Activated naive CD4-positive, alpha-beta T cell treated with anti-CD3 and anti-CD28 coated beads for 36 hours (primary cell): ENCODE data around the gene PEG3. TPM values are rescaled to one million over a fixed set of nuclear protein-coding genes. Genes with fewer than 3 reads are reported as not detected.

Experiments
- CTCF ChIA-PET: fragments of 350-600 bp; sonication (Branson Sonifier 250); formaldehyde crosslinking; loops from one replicate; lab custom pipeline; 2021; ENCODE audit warnings: antibody characterized with exemption; lab: Charles Lee
- DNase-seq: peaks from one replicate; pipeline ENCODE4 v3.0.0-alpha.2; 2020
- H3K27ac Mint-ChIP-seq: one replicate; pipeline ENCODE4 v1.8.0; 2021; ENCODE audit warnings: mild to moderate bottlenecking, mixed read lengths
- H3K27me3 Mint-ChIP-seq: one replicate; pipeline ENCODE4 v1.8.0; 2021; ENCODE audit warnings: low read depth, mixed read lengths
- H3K36me3 Mint-ChIP-seq: one replicate; pipeline ENCODE4 v1.8.0; 2021; ENCODE audit warnings: low read depth, mixed read lengths
- H3K4me1 Mint-ChIP-seq: one replicate; pipeline ENCODE4 v1.8.0; 2021; ENCODE audit warnings: low read depth, mixed read lengths
- H3K4me3 Mint-ChIP-seq: one replicate; pipeline ENCODE4 v1.8.0; 2021; ENCODE audit warnings: mild to moderate bottlenecking, moderate library complexity, mixed read lengths
- H3K9me3 Mint-ChIP-seq: one replicate; pipeline ENCODE4 v1.8.0; 2021; ENCODE audit warnings: mixed read lengths
- intact Hi-C: fragments of 100-400 bp; cut with micrococcal nuclease; formaldehyde crosslinking; loops from one replicate; pipeline ENCODE4 v1.15.1; 2023
- total RNA-seq, 2 experiments: library from RNA; stranded (reverse); gene quantifications; one replicate each; pipeline ENCODE4 v1.2.3, GENCODE V29; 2021

Gene PEG3
- total RNA-seq, 2 experiments from 2014 or later = not detected

DNA sequence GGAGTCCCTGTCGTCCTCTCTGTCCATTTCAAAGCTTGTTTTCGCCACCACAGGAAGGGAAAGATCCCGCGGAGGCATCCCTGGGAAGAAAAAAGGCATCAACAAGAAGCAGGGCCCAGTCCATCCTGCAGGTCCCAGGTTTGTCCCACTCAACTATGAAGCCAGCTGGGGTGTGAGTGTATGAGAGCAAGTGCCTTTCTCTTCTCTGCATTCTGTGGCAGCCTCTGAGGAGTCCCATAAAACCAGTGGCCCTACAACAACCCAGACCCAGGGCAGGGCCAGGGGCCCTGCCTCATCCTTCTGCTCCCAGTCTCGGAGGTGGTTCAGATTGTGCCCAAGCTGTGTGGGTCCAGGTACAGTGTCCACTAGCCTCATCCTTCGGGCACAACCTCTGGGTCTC is 18.9 kb downstream of the PEG3 start:
- no peak overlapping the region for H3K4me3 Mint-ChIP-seq
- H3K9me3 Mint-ChIP-seq = peaks cover 50% of the 10 kb centered on the region
- H3K27ac Mint-ChIP-seq = no peak overlapping the region
- intact Hi-C loops = no loop called here
- H3K36me3 Mint-ChIP-seq = peaks cover 3% of the 10 kb centered on the region
- no peak for DNase-seq
- H3K27me3 Mint-ChIP-seq = peaks cover 2% of the 10 kb centered on the region
- H3K4me1 Mint-ChIP-seq = no peaks in the 10 kb centered on the region
- CTCF ChIA-PET = no interaction called here

DNA sequence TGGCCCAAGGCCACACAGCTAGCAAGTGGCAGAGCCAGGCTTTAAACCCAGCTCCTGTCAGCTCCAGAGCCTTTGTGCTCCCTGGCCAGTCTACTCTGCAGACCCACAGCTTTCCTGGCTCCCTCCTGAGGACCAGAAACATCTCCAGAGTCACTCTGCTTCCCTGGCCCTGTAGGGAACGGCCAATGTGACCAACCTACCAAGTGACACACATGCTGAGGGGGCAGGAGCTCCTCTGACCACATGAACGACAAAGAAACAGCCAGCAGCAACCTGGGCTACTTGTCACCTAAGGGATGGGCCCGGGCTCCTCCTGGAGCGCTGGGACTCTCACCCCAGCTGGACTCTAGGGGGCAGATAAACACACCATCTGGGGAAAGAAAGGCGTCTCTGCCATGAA is 19.3 kb downstream of the PEG3 start:
- intact Hi-C loops = no loop called here
- CTCF ChIA-PET = no interaction called here
- peaks cover 51% of the 10 kb centered on the region for H3K9me3 Mint-ChIP-seq
- no peak overlapping the region for H3K4me3 Mint-ChIP-seq
- H3K36me3 Mint-ChIP-seq = peaks cover 3% of the 10 kb centered on the region
- no peaks in the 10 kb centered on the region for H3K4me1 Mint-ChIP-seq
- peaks cover 2% of the 10 kb centered on the region for H3K27me3 Mint-ChIP-seq
- no peak overlapping the region for H3K27ac Mint-ChIP-seq
- DNase-seq = no peak

DNA sequence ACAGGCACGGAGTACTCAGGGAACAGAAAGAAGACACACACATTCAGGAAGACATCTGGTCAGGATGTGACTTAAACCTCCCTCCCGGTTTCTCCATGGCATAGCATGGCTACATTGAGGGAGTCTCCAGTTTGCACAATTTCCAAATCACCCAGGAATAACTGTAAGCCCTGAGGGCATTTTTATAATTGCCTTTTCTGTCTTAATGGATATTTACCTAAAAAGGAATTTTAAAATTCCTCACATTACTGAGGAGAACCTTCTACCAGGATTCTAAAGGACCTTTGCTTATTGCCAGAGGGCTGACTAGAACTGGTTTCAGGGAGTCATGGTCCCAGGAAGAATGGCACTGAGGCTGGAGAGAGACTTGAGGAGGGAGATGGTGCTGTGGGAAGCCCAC is 21.4 kb downstream of the PEG3 start:
- DNase-seq = no peak
- peaks cover 2% of the 10 kb centered on the region for H3K27me3 Mint-ChIP-seq
- H3K4me3 Mint-ChIP-seq = no peak overlapping the region
- intact Hi-C loops = no loop called here
- CTCF ChIA-PET = no interaction called here
- peaks cover 48% of the 10 kb centered on the region for H3K9me3 Mint-ChIP-seq
- no peak overlapping the region for H3K27ac Mint-ChIP-seq
- H3K36me3 Mint-ChIP-seq = peaks cover 3% of the 10 kb centered on the region
- no peaks in the 10 kb centered on the region for H3K4me1 Mint-ChIP-seq

DNA sequence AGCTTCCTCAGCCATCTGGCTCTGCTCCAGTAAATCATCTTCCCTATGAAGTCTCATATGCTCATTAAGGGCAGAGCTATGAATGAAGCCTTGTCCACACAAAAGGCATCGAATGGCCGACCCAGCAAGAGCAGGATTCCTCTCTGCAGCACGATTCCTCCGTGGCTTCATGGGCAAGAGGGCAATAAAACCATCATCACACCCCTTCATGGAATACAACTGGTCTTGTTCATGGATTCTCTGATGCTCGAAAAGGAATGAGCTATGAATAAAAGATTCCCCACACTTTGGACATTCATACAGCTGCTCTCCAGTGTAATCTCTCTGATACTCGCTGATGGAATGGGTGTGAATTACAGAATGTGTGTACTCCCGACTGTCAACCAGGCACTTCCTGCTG is 25.9 kb downstream of the PEG3 start:
- no peak overlapping the region for H3K27ac Mint-ChIP-seq
- DNase-seq = no peak
- H3K36me3 Mint-ChIP-seq = no peaks in the 10 kb centered on the region
- intact Hi-C loops = no loop called here
- no peaks in the 10 kb centered on the region for H3K27me3 Mint-ChIP-seq
- H3K4me3 Mint-ChIP-seq = no peak overlapping the region
- CTCF ChIA-PET = no interaction called here
- peaks cover 34% of the 10 kb centered on the region for H3K9me3 Mint-ChIP-seq
- H3K4me1 Mint-ChIP-seq = no peaks in the 10 kb centered on the region

DNA sequence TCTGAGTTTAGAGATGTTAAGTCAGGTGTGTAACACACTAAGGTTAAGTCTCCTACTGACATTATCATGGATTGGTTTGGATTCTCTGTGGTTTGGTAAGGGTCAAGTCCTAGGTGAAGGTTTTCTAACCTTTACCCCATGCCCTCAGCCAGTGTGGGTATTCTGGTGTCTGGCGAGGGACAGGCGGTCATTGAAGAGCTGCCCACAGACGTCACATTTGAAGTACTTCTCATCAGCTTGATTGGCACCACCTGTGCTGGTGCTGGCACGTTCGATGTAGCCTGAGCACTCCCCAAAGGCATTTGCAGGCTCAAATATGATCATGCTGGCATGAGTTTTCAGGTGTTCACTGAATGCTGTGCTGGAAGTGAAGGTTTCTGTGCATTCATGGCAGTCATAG is 27.0 kb downstream of the PEG3 start:
- H3K36me3 Mint-ChIP-seq = no peaks in the 10 kb centered on the region
- intact Hi-C loops = no loop called here
- no peaks in the 10 kb centered on the region for H3K27me3 Mint-ChIP-seq

DNA sequence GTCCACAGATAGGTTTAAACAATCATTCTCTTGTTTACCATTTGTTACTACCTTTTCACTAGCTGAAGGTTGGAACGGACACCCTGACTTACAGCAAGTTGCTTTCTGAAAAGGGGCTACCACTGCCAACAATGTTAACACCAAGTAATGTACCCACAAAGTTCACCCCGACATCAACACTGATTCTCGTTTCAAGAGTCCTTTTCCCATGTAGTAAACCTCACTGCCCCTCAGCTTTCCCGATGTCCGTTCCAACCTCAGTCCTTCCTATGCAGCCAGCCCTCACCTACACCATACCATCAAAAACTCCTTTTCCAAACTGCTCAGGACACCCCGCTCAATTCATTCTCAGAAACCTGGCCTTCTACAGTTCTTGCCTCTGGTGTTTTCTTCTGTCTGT is 29.0 kb downstream of the PEG3 start:
- H3K4me1 Mint-ChIP-seq = no peaks in the 10 kb centered on the region
- CTCF ChIA-PET = no interaction called here
- peaks cover 21% of the 10 kb centered on the region for H3K9me3 Mint-ChIP-seq
- DNase-seq = no peak
- no peak overlapping the region for H3K4me3 Mint-ChIP-seq
- no peaks in the 10 kb centered on the region for H3K36me3 Mint-ChIP-seq
- H3K27me3 Mint-ChIP-seq = no peaks in the 10 kb centered on the region
- intact Hi-C loops = no loop called here
- no peak overlapping the region for H3K27ac Mint-ChIP-seq

More for the DNA sequence above, 27.0 kb downstream of the PEG3 start:
- peaks cover 30% of the 10 kb centered on the region for H3K9me3 Mint-ChIP-seq
- CTCF ChIA-PET = no interaction called here
- no peaks in the 10 kb centered on the region for H3K4me1 Mint-ChIP-seq
- no peak overlapping the region for H3K4me3 Mint-ChIP-seq
- DNase-seq = no peak
- H3K27ac Mint-ChIP-seq = no peak overlapping the region

DNA sequence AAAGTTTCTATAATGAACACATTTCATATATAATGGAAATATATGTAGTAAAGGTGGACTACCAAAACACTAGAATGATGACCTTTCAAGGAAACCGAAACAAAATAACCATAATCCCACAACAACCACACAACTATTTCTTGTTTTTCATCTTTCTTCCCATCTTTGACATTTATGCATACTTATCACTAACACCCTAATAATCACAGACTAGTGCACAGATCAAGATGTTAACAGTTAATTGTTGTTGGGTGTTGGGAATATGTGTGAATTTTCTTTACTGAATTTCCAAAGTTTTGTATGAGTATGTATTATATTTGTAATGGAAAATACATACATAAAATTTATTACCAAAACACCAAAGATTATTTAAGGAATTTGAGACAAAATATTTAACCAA is 30.3 kb downstream of the PEG3 start:
- intact Hi-C loops = no loop called here
- H3K27me3 Mint-ChIP-seq = no peaks in the 10 kb centered on the region
- no peaks in the 10 kb centered on the region for H3K36me3 Mint-ChIP-seq
- H3K4me1 Mint-ChIP-seq = no peaks in the 10 kb centered on the region
- DNase-seq = no peak
- H3K27ac Mint-ChIP-seq = no peak overlapping the region
- CTCF ChIA-PET = no interaction called here
- peaks cover 27% of the 10 kb centered on the region for H3K9me3 Mint-ChIP-seq
- H3K4me3 Mint-ChIP-seq = no peak overlapping the region

DNA sequence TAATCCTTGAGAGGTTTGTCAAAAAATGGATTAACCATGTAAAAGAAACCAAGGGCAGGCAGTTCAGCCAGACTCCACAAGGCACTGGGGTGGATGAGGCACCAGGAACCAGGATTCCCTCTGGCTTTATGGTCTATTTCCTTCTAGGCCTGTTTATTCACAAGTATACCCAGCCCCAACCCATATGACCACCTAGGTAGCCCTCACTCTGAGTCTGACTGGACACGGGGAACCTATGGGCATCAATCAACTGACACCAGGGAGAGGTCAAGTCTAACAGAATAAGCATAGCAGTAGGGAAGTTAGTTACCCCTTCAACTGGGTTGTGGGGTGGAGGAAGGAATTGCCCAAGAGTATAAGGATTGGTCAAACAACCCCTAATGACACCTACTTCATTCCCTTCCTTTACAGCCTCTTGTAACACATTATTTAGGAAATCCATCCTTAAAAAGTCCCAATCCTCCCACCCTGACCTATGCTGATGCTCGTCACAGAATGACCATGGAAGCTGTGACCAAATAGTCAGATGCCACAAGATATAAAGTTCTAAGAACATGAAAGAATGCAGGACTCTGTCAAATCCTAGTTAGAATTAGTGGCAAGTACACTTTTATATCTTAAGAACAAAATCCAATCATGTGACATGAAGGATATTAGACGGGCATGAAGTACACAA is 31.7 kb downstream of the PEG3 start:
- Mint-ChIP-seq H3K9me3 (peaks cover 37% of the 10 kb centered on the region), H3K36me3 (no peaks in the 10 kb centered on the region)
- intact Hi-C loops = no loop called here

DNA sequence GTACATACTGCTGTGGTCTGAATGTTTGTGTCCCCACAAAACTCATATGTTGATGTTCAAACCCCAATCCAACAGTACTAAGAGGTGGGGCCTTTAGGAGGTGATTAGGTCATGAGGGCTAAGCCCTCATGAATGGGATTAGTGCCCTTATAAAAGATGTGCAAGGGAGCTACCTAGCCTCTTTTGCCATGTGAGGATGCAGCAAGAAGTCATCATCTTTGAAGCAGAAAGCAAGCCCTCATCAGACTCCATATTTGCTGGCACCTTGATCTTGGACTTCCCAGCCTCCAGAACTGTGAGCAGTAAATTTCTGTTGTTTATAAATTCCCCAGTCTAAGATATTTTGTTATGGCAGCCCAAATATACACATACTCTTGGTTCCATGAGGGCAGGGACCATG is 33.9 kb downstream of the PEG3 start:
- intact Hi-C loops = no loop called here
- Mint-ChIP-seq H3K27ac (no peak overlapping the region), H3K4me1 (no peaks in the 10 kb centered on the region), H3K36me3 (peaks cover under 1% of the 10 kb centered on the region), H3K27me3 (no peaks in the 10 kb centered on the region), H3K4me3 (no peak overlapping the region), H3K9me3 (peaks cover 42% of the 10 kb centered on the region)
- DNase-seq = no peak
- CTCF ChIA-PET = no interaction called here

More for the DNA sequence above, 31.7 kb downstream of the PEG3 start:
- no peaks in the 10 kb centered on the region for H3K4me1 Mint-ChIP-seq
- no peak overlapping the region for H3K27ac Mint-ChIP-seq
- CTCF ChIA-PET = no interaction called here
- DNase-seq = no peak
- no peak overlapping the region for H3K4me3 Mint-ChIP-seq
- H3K27me3 Mint-ChIP-seq = no peaks in the 10 kb centered on the region

Other genes starting within 250 kb of the PEG3 start
- gene ZNF71, start 245.4 kb downstream of the PEG3 start, total RNA-seq = 1 to 10 TPM; 2.5 to 3.0 TPM
- not detected for gene SMIM17, start 197.6 kb downstream of the PEG3 start, total RNA-seq
- gene ZNF835, start 169.0 kb downstream of the PEG3 start, total RNA-seq = 1 to 10 TPM in 1 of 2 experiments, under 1 TPM in 1; 0.67 to 1.3 TPM
- not detected for gene ZIM2, start within 50 bp of the PEG3 start, total RNA-seq